Germinal center (tissue), 1 donor: ENCODE measurements around the gene CARD8.
A peak's percentile ranks its signal among the peaks of the same experiment; 100 is the strongest.
"Not testable (repeated sequence)": the region's sequence is repeated elsewhere in the genome, so short reads cannot be mapped to it uniquely, and the experiment has no call there.

ENCODE experiments used
- DNase-seq: peaks from one replicate; pipeline ENCODE4 v3.0.0; 2012; ENCODE audit warnings: mixed read lengths, low spot score

CARD8 gene

DNA sequence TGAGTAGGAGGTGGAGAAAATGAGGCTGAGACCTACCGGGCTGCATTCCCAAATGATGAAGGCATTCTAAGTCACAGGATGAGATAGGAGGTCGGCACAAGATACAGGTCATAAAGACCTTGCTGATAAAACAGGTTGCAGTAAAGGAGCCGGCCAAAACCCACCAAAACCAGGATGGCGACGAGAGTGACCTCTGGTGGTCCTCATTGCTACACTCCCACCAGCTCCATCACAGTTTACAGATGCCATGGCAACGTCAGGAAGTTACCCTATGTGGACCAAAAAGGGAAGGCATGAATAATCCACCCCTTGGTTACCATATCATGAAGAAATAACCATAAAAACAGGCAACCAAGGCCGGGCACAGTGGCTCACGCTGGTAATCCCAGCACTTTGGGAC is 9.6 kb upstream of the CARD8 start:
- DNase-seq: not testable (repeated sequence)

DNA sequence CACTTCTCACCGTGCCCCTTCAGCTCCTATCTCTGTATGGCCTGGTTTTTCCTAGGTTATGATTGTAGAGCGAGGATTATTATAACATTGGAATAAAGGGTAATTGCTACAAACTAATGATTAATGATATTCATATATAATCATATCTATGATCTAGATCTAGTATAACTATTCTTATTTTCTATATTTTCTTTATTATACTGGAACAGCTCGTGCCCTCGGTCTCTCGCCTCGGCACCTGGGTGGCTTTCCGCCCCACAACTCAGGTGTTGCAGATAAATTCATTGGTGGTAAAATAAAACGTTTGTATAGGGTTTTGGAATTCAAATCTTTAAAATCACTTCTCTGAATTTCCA is 4.6 kb upstream of the CARD8 start:
- not testable (repeated sequence) for DNase-seq

DNA sequence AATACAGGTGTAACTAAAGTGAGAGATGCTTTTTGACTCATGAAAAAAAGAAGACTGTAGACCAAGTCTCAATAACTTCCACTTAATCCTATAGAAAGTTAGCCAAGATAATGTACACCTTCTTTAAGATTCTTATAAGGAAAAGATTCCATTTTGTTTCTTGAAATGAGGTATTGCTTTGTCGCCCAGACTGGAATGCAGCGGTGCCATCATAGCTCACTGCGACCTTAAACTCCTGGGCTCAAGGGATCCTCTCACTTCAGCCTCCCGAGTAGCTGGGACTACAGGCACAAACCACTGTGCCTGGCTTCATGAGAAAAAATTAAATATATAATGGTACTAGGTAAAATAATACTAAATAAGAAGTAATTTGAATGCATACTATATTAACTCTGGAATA is 3.3 kb upstream of the CARD8 start:
- not testable (repeated sequence) for DNase-seq

DNA sequence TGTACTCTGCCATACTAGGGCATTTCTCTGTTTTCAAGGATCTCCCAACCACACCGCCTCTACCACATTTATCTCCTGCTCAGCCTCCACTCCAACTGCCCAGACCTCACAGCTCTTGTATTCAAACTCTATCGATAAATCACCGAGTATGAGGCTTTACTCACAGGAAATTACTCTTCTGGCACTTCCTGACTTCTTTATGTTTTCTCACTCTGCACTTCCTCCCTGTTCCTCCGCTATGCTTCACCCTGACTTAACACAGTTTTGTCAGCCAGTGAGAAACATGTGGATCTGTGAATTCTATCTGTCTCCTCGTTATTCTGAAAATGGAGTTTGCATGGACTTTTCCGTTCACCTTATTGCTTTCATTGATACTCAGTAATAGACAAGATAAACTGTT is 2.6 kb upstream of the CARD8 start:
- no peak for DNase-seq

DNA sequence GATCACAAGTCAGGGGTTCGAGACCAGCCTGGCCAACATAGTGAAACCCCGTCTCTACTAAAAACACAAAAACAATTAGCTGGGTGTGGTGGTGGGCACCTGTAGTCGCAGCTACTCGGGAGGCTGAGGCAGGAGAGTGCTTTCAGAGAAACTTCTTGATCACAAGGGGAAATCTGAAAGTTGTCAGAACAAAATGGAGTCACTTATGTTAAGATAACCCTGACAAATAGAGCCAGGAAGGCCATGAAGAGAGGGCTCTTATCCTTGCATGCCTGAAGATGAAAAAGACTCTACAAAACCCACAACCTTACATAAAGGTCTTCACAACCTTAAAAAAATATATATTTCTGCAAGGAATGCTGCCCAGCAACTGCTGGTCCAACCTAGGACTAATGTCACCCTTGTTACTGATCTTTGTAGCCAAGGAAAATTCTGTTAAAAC is 1.2 kb downstream of the CARD8 start:
- DNase-seq: no peak

DNA sequence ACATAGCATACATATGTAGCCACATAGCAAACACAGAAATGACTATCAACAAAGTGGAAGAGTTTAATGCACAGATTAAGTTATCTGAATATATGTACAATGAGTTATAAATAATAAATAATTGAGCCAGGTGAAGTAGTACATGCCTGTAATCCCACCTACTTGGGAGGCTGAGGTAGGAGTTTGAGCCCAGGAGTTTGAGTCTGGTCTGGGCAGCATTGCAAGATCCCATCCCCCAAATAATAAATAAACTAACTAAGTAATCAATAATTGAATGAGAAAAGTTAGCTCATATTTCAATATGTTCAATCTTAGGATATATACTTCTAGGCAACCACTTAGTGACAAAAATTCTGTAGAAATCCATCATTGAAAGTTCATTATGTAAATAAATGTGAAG is 1.7 kb downstream of the CARD8 start:
- DNase-seq: no peak

DNA sequence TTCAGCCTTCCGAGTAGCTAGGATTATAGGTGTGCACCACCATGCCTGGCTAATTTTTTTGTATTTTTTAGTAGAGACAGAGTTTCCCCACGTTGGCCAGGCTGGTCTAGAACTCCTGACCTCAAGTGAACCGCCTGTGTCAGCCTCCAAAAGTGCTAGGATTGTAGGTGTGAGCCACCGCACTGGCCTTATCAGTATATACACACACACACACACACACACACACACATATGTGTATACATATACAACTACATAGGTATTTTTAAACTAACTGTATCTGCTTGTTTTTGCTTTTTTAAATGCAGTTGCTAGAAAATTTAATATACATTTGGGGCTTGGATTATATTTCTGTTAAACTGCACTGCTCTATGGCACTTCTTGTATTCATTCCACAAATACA is 3.1 kb downstream of the CARD8 start:
- no peak for DNase-seq

DNA sequence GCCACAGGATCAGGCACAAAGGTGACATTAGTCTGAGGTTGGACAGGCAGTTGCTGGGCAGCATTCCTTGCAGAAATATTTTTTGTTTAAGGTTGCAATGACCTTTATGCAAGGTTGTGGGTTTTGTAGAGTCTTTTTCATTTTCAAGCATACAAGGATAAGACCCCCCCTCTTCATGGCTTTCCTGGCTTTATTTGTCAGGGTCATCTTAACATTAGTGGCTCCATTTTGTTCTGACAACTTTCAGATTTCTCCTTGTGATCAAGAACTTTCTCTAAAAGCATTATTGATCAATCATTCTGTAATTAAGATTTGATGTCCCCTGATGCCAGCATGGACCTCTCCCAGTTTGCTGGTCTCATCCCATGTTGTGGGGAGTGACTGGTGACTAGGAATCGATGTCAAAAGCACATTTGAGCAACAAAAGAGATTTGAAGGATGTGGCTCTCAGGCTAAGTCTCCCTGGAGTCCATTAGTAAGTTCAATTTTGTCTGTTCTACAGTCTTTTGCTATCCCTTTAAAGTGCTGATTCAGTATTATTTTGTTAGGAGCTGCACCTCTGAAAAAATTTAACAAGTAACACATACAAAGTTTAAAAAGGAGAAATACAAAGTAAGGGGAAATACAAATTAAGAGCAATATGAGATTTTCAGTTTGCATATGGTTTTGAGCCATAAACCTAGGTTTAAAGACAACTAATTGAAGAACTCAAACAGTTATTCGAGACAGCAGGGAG is 5.3 kb downstream of the CARD8 start:
- DNase-seq: no peak

DNA sequence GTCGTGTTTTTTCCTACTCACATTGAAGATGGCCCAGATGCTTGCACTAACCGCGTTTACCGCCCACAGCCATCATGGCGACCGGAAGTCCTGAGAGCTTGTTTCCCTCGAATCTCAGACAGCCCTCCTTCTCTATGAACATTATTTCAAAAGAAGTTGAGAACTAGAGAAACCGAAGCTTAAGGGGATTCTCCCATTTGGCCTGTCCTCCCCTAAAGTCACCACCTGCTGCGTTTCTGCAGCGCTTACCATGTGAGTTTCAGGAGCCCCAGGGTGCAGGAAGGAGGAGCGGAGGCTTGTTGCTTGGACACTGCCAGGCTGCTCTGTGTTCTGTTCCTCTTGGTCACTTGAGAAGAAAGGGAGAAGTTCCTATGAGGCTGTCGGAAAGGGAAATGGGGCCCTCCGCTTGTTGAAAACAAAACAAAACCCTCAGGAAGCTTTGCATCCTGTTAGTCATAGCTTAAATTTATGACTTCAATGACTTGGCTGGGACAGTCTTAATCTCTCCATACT is 6.2 kb downstream of the CARD8 start:
- peak; percentile 45 for DNase-seq

DNA sequence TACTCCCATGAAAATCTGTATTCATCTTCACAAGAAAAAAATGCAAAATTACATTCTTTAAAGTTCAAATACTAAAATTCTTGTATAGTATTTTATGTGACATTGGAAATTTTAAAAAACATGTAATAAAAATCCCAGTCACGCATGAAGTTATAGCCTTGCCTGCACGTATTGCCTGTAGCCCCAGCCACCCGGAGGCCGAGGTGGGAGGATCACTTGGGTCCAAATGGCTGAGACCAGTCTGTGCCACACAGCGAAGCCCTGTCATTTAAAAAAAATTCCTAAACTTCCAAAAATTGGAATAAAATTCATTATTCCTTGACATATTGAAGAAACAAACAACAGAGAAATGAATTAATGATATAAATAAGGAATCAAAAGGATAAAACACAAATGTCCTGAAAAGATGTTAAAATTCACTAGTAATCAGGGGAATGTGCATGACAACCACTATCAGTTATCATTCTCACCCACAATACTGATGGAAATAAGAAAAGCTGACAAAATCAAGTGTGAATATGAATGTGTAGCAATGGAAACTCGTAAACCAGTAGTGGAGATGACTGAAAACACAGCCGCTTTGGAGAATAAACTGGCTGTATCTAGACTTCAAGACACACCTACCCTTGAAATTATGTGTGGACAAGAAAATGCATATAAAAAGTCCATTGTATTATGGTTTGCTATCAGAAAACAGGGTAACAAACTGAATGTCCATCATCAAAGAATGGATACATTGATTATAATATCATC is 7.5 kb downstream of the CARD8 start:
- no peak for DNase-seq

DNA sequence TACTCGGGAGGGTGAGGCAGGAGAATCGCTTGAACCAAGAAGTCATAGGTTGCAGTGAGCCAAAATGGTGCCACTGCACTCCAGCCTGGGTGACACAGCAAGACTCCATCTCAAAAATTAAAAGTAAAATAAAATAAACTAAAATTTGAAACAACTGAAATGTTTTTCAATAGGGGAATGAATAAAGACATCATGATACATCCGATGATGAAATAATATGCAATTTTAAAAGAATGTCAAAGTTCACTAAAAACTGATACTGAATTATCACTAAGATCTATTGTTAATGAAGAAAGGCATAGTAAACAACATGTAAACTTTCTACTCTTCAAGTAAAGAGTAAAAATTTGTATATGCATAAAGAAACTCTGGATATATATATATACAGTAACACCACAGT is 8.5 kb downstream of the CARD8 start:
- DNase-seq: no peak

DNA sequence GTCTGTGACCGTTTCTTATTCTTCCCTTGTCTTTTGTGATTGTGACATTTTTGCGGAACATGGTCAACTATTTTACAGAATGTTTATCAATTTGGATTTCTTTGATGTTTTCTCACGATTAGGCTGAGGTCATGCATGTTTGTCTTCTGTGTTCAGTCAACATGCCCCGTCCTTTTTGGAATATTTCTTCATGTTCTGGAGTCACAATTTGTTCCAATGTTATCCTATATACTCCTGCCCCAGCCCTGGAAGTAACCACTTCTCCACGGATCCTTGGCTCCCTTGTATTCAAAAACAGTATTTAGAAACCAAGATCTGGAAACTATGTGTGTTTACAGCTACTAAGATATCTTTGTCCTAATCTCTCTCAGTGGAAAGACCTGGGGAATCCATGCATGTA is 9.6 kb downstream of the CARD8 start:
- no peak for DNase-seq

DNA sequence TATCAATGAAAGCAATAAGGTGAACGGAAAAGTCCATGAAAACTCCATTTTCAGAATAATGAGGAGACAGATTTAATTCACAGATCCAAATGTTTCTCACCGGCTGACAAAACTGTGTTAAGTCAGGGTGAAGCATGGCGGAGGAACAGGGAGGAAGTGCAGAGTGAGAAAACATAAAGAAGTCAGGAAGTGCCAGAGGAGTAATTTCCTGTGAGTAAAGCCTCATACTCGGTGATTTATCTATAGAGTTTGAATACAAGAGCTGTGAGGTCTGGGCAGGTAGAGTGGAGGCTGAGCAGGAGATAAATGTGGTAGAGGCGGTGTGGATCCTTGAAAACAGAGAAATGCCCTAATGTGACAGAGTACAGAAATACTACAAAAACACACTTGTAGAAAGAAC is 11.4 kb downstream of the CARD8 start:
- DNase-seq: no peak

DNA sequence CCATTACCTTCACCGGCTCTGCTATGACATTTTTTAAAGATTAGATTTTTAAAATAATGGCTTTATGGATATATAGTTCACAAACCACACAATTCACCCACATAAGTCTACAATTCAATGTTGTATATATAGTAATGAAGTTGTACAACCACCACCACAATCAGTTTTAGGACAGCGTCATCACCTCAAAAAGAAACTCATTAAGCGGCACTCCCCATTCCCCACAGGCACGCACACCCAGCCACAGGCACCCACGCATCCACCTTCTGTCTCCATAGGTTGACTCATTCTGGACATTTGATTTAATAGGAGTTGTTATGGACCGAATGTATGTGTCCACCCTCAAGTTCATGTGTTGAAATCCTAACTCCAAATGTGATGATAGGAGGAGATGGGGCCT is 13.9 kb downstream of the CARD8 start:
- DNase-seq: not testable (repeated sequence)

DNA sequence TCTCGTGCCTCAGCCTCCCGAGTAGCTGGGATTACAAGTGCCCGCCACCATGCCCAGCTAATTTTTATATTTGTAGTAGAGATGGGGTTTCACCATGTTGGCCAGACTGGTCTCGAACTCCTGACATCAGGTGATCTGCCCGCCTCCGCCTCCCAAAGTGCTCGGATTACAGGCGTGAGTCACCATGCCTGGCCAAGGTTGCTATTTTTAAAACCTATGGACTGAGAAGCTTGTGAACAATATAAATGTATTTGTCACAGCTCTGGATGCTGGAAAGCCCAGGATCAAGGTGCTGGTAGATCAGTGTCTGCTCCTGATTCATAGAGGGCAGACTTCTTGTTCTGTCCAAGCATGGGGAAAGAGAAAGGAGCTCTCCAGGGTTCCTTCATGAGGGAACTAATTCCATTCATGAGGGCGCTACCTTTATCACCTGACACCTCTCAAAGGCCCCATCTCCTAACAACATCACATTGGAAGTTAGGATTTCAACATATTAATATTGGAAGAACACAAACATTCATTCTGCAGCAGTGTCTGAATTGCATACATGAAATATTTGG is 16.1 kb downstream of the CARD8 start:
- DNase-seq: no peak

DNA sequence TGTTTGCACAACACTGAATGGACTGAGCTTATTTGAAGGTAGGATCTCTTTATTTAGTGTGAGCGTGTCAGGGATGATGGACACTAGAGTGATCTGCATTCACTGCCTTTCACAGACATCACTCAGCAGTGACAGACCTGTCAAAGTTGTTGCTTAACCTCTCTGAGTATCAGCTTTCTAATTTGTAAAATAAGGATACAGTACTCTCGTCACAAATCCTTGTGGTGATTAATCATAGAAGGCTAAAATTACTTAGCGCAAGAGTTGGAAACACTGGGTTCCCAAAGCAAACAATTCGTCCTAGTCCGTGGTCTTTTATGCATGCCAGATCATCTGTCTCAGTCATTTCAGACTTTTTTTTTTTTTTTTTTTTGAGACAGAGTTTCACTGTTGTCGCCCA is 16.6 kb downstream of the CARD8 start:
- DNase-seq: no peak

DNA sequence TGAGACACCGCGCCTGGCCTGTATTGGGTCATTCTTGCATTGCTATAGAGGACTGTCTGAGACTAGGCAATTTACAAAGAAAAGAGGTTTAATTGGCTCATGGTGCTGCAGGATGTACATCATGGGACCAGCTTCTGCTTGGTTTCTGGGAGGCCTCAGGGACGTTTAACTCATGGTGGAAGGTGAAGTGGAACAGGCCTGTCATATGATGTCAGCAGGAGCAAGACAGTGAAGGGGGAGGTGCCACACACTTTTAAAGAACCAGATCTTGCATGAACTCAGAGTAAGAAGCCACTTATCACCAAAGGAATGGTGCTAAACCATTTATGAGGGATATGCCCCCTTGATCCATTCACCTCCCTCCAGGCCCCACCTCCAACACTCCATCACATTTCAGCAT is 18.7 kb downstream of the CARD8 start:
- DNase-seq: no peak

DNA sequence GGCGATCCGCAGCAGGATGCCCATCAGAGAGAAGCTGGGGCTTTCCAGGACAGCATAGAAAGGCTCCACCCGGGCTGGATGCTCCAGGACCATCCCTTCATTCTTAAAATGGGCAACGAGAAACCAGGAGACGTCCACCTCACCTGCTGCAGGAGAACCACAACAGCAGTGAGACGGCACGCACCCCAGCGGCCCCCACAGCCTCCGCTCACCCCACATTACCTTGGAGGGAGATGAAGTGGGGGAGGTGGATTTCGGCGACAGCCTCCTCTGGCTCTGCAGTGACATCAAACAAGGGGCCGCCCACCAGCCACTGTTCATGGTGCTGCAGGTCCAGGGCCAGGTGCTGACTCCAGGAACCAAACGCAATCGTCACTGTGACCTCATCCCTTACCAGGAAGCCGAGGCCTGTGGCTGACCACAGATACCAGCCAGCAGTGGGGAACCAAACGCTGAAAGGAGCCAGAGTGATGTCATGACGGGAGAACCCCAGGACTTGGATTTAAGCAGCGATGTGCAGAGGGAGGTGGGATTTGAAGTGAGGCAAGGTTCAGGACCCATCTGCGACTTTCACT is 25.1 kb downstream of the CARD8 start:
- DNase-seq: no peak

DNA sequence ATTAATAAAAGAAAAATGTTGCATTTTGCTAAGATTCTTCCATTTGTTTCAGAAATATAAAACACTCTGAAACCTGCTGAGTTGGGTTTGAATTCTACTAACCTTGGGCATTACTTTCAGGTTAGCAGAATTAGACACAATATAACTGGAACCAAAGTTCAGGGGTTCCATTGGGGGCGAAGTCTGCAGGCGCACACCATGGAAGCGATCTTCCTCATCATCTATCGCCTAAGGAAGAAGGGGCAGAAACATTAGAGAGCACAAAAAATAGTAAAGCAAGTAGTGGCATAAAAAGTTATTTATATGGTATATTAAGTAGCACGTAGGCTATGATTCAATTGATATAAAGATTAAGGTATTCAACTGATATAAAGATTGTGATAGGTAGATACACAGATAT is 34.1 kb downstream of the CARD8 start:
- DNase-seq: no peak

DNA sequence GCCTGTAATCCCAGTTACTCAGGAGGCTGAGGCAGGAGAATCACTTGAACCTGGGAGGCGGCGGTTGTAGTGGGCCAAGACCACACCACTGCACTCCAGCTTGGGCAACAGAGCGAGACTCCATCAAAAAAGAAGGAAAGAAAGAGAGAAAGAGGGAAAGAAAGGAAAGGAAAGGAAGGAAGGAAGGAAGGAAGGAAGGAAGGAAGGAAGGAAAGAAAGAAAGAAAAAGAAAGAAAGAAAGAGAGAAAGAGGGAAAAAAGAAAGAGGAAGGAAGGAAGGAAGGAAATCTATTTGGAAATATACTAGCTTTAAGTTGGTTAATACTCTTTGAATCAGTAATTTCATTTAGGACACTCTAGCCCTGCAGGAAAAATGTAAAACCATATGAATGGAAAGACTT is 34.9 kb downstream of the CARD8 start:
- DNase-seq: not testable (repeated sequence)

DNA sequence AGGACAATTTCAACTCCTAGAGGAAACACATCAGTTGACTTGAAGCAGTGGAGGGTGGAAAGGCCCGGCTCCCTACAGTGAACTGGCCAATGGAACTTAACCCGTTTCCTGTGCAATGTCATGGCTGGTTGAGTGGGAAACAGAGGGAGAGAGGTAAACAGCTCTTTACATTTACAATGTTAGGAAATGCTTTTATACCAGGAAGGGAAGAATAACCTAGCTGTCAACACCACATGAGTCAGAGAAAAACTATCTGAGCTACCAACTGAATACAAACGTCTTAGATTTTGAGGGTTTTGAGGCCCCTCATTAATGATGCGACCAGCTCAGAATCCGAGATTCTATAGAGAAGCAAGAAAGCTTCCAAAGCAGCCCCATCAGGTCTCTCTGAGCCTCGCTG is 36.7 kb downstream of the CARD8 start:
- DNase-seq: no peak

DNA sequence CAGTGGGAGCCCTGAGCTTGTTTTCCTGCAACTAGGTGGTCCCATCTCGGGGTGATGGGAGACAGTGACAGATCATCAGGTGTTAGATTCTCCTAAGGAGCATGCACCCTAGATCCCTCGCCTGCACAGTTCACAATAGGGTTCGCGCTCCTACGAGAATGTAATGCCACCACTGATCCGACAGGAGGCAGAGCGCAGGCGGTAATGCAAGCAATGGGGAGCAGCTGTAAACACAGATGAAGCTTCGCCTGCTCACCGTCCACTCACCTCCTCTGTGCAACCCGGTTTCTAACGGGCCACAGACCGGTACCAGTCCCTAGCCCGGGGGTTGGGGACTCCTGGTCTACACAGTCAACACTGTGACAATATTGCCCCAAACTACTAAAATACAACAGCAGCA is 38.8 kb downstream of the CARD8 start:
- no peak for DNase-seq

DNA sequence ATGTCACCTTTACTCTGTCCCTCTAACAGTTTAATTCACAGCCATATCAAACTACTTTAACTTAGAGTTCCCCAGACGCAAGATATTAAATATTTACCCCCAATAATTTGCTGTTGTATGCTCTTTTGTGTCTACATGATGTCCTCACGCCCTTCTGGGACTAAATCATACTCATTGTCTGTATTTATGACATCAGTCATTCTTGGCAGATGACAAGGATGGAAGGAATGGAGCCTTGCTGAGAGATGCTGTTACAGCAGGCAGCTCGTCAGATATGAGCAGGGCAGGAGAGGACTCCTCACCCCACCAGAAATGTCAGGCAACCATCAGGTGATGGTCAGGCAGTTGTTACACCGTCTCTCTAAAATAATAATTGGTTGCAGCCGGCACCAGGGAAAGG is 41.8 kb downstream of the CARD8 start:
- no peak for DNase-seq
